ENCODE measurements around the gene DENND5B. TPM values are rescaled to one million over a fixed set of nuclear protein-coding genes. Genes with fewer than 3 reads are reported as not detected.

DENND5B gene
- total RNA-seq, 1 experiment from 2014 or later = 18.6 TPM

DNA sequence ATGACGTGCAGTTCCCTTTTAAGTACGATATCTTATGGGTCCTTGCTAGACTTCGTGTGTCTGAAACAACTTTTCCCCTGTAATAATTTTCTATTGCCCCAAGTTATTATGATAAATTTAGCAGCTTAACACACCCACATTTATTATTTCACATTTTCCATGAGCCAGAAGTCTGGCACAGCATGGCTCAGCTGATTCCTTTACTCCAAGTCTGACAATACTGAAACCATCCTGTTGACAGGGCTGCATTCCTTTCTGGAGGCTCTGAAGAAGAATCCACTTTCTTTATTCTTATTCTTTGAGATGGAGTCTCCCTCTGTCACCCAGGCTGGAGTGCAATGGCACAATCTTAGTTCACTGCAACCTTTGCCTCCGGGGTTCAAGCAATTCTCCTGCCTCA, 80.9 kb downstream of the DENND5B start:
- BruUV-seq (replicated peaks) = no TSS peak
- TF ChIP-seq, protein P1, sequence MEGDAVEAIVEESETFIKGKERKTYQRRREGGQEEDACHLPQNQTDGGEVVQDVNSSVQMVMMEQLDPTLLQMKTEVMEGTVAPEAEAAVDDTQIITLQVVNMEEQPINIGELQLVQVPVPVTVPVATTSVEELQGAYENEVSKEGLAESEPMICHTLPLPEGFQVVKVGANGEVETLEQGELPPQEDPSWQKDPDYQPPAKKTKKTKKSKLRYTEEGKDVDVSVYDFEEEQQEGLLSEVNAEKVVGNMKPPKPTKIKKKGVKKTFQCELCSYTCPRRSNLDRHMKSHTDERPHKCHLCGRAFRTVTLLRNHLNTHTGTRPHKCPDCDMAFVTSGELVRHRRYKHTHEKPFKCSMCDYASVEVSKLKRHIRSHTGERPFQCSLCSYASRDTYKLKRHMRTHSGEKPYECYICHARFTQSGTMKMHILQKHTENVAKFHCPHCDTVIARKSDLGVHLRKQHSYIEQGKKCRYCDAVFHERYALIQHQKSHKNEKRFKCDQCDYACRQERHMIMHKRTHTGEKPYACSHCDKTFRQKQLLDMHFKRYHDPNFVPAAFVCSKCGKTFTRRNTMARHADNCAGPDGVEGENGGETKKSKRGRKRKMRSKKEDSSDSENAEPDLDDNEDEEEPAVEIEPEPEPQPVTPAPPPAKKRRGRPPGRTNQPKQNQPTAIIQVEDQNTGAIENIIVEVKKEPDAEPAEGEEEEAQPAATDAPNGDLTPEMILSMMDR (IDR thresholded peaks at IDR 0.05; ENCODE audit: unreplicated experiment) = no peak
- CTCF ChIA-PET = interaction anchor here (0.6 to 1.2 kb wide), 4 partner anchors 8 to 80 kb away, joined by 3 to 4 read pairs (median 4); no protein-coding TSS in a partner anchor
- no peak for DNase-seq (ENCODE audit: unreplicated experiment)
- intact Hi-C loops (cut with micrococcal nuclease) = no loop called here
- peaks cover 25% of the 10 kb centered on the region for H3K4me1 Mint-ChIP-seq (ENCODE audit: insufficient read depth, unreplicated experiment)
- no peak overlapping the region for H3K27ac Mint-ChIP-seq (ENCODE audit: low read depth, unreplicated experiment)
- no peak overlapping the region for H3K4me3 Mint-ChIP-seq (ENCODE audit: unreplicated experiment)
- H3K27me3 Mint-ChIP-seq (ENCODE audit: insufficient read depth, unreplicated experiment) = no peaks in the 10 kb centered on the region
- H3K36me3 Mint-ChIP-seq (ENCODE audit: insufficient read depth, unreplicated experiment) = peaks cover 7% of the 10 kb centered on the region
- POLR2A ChIA-PET = interaction anchor here (0.5 to 7.0 kb wide), 7 partner anchors 8 to 80 kb away, joined by 3 to 99 read pairs (median 7); partner anchors contain the start of gene DENND5B
- H3K9me3 Mint-ChIP-seq (ENCODE audit: unreplicated experiment) = no peaks in the 10 kb centered on the region

DNA sequence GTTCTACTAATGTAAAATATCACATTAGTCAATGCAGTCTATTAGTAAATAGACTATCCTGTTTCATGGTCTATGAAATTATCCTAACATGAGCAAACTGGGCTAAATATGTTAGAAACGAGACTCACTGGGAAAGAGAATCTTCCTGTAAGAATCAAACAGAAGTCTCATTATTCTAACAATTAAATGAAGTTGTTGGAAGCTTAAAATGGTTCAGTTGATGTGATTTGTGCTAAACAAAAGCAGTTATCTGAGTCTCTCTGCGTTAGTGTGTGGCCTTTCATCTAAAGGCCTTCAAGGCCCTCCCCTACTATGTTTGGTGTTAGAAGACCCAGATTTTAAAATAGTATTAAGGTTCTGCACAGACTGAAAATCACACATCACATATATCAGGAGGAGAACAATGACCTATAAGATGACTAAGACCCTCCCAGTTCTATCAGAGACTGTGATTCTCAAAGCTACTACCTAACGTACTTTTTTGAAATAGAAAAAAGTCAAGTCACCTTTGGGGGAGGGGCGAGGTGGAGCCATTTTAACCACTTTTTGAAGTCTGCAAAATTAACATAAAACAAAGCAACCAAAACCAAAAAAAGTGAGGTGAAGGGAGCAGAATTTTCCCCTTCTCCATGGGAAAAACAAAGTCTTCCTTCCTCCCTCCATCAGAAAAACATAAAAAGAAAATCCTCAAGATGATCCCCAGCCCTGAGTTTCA, 82.3 kb downstream of the DENND5B start:
- no peak overlapping the region for H3K4me3 Mint-ChIP-seq (ENCODE audit: unreplicated experiment)
- H3K36me3 Mint-ChIP-seq (ENCODE audit: insufficient read depth, unreplicated experiment) = peaks cover 7% of the 10 kb centered on the region
- peak overlapping the region; percentile 80 for H3K27ac Mint-ChIP-seq (ENCODE audit: low read depth, unreplicated experiment)
- peaks cover 25% of the 10 kb centered on the region for H3K4me1 Mint-ChIP-seq (ENCODE audit: insufficient read depth, unreplicated experiment)
- intact Hi-C loops (cut with micrococcal nuclease) = no loop called here
- CTCF ChIA-PET = interaction anchor here (1.1 to 1.2 kb wide), 2 partner anchors 30 to 32 kb away, joined by 3 read pairs; no protein-coding TSS in a partner anchor
- no peak for DNase-seq (ENCODE audit: unreplicated experiment)
- no TSS peak for BruUV-seq (replicated peaks)
- H3K9me3 Mint-ChIP-seq (ENCODE audit: unreplicated experiment) = no peaks in the 10 kb centered on the region
- H3K27me3 Mint-ChIP-seq (ENCODE audit: insufficient read depth, unreplicated experiment) = no peaks in the 10 kb centered on the region
- TF ChIP-seq, protein P1 (IDR thresholded peaks at IDR 0.05; ENCODE audit: unreplicated experiment) = no peak
- POLR2A ChIA-PET = interaction anchor here (0.6 to 7.0 kb wide), 8 partner anchors 9 to 82 kb away, joined by 3 to 99 read pairs (median 9); partner anchors contain the start of gene DENND5B

DNA sequence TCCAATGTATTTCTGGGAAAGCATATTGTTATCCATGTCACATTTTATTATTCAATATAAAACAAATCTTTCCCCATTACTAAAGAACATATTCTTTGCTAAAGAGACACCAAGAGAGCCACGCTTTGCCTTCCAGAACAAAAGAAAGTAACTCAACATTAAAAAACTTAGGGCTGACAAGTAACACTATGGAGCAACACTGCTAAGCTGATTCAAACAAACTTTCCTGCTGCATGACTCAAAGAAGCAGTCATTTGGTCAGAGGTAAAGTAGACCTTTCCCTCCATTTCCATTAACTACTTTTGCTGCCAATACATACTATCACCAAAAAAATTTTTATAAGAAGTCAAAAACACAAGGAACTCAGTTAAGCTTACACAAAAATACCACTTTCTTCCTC, 83.0 kb downstream of the DENND5B start:
- peaks cover 7% of the 10 kb centered on the region for H3K36me3 Mint-ChIP-seq (ENCODE audit: insufficient read depth, unreplicated experiment)
- ChIA-PET CTCF (interaction anchor here (1.1 to 1.2 kb wide), 2 partner anchors 30 to 33 kb away, joined by 3 read pairs; no protein-coding TSS in a partner anchor), POLR2A (interaction anchor here (1.2 to 7.0 kb wide), 5 partner anchors 10 to 83 kb away, joined by 5 to 99 read pairs (median 24); partner anchors contain the start of gene DENND5B)
- BruUV-seq (replicated peaks) = no TSS peak
- TF ChIP-seq, protein P1 (IDR thresholded peaks at IDR 0.05; ENCODE audit: unreplicated experiment) = no peak
- peak; percentile 67 for DNase-seq (ENCODE audit: unreplicated experiment)
- H3K4me3 Mint-ChIP-seq (ENCODE audit: unreplicated experiment) = no peak overlapping the region
- H3K27ac Mint-ChIP-seq (ENCODE audit: low read depth, unreplicated experiment) = peak overlapping the region; percentile 80
- intact Hi-C loops (cut with micrococcal nuclease) = no loop called here
- no peaks in the 10 kb centered on the region for H3K27me3 Mint-ChIP-seq (ENCODE audit: insufficient read depth, unreplicated experiment)
- H3K9me3 Mint-ChIP-seq (ENCODE audit: unreplicated experiment) = no peaks in the 10 kb centered on the region
- H3K4me1 Mint-ChIP-seq (ENCODE audit: insufficient read depth, unreplicated experiment) = peaks cover 25% of the 10 kb centered on the region

DNA sequence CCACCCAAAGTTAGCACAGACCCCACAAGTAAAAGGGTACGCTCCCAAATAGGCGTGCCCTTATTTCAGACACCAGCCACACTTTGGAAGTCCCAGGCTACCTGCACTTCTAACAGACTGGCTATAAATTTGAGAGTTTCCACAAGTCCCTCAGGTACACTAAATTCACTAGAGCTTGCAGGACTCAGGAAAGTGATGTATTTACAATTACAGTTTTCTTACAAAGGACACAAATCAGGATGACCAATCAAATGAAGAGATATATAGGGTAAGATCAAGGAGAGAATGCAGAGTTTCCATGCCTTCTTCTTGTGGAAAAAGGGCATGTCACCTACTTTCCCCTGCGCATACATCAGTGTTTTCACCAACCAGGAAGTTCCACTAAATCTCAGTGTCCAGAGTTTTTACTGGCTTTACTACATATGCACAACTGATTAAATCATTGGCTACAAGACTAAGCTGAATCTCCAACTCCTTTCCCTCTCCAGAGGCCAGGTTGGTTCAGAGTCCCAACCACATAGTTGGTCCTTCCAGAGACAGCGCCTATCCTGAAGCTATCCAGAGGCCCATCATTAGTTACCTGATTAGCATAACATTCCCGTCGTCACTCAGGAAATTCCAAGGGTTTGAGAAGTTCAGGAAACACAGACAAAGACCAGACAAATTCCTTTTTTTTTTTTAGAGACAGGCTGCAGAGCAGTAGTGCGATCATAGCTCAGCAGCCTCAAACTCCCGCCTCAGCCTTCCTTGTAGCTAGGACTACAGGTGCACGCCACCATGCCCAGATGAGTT, 84.2 kb downstream of the DENND5B start:
- POLR2A ChIA-PET = interaction anchor here (1.3 to 7.0 kb wide), 4 partner anchors 10 to 84 kb away, joined by 4 to 99 read pairs (median 34); partner anchors contain the start of gene DENND5B
- TF ChIP-seq, protein P1 (IDR thresholded peaks at IDR 0.05; ENCODE audit: unreplicated experiment) = no peak
- CTCF ChIA-PET = interaction anchor here (0.5 to 0.7 kb wide), 3 partner anchors 64 to 221 kb away, joined by 3 to 4 read pairs (median 4); no protein-coding TSS in a partner anchor
- Mint-ChIP-seq H3K9me3 (ENCODE audit: unreplicated experiment) (no peaks in the 10 kb centered on the region), H3K4me1 (ENCODE audit: insufficient read depth, unreplicated experiment) (peaks cover 25% of the 10 kb centered on the region), H3K27me3 (ENCODE audit: insufficient read depth, unreplicated experiment) (no peaks in the 10 kb centered on the region), H3K27ac (ENCODE audit: low read depth, unreplicated experiment) (peak overlapping the region; percentile 21), H3K4me3 (ENCODE audit: unreplicated experiment) (no peak overlapping the region), H3K36me3 (ENCODE audit: insufficient read depth, unreplicated experiment) (peaks cover 7% of the 10 kb centered on the region)
- BruUV-seq (replicated peaks) = no TSS peak
- DNase-seq (ENCODE audit: unreplicated experiment) = no peak
- intact Hi-C loops (cut with micrococcal nuclease) = no loop called here
